ENCODE data around the gene DNAH1.

- TF ChIP-seq CTCF (IDR thresholded peaks at IDR 0.05) (no peak), POLR2A (IDR thresholded peaks at IDR 0.05) (no peak)
These were observed 80.1 kb downstream of the DNAH1 start for GRCh38 chr3:52396011-52396906.

Measured in Peyer's patch (tissue), 4 donors.